HG03175 (cell line): Measurements from ENCODE around the gene ASIC4.

ENCODE experiments used
- ATAC-seq: cut with Tn5 transposase; IDR thresholded peaks from one replicate; pipeline ENCODE4 v1.9.1; 2021; ENCODE audit warnings: mild to moderate bottlenecking, moderate library complexity; ENCODE audit not compliant: unreplicated experiment

Gene ASIC4

DNA sequence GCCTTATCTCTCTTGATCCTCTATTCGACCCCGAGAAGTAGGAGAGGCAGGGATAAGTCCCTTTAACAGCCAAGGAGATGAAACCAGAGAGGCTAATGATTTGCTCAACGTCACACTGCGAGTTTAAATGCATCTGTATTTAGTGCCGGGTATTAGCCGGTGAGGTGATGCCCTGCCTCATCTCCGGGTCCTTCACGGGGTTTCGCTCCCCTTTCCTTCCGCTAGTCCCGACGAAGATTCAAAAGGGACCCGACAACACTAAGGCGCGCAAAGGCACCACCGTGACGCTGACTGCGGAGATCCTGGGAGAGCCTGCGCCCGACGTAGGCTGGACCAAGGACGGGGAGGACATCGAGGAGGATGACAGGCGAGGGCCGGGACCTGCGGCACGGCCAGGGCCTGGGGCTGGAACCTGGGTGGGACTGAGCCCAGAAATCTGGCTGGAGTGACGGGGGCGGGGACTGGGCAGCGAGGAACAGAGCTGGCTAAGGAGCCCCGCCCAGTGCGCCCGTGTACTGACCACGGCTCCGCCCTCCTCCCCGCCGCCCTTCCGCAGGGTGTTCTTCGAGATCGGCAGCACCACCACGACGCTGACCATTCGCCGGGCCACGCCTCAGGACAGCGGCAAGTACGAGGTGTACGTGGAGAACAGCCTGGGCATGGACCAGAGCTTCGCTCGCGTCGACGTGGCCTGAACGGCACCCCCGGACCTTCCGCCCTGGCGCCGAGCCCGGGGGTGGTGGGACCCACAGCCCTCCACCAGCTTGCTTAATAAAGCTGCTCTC, 16.6 kb upstream of the ASIC4 start:
- ATAC-seq, result peak; percentile 11

DNA sequence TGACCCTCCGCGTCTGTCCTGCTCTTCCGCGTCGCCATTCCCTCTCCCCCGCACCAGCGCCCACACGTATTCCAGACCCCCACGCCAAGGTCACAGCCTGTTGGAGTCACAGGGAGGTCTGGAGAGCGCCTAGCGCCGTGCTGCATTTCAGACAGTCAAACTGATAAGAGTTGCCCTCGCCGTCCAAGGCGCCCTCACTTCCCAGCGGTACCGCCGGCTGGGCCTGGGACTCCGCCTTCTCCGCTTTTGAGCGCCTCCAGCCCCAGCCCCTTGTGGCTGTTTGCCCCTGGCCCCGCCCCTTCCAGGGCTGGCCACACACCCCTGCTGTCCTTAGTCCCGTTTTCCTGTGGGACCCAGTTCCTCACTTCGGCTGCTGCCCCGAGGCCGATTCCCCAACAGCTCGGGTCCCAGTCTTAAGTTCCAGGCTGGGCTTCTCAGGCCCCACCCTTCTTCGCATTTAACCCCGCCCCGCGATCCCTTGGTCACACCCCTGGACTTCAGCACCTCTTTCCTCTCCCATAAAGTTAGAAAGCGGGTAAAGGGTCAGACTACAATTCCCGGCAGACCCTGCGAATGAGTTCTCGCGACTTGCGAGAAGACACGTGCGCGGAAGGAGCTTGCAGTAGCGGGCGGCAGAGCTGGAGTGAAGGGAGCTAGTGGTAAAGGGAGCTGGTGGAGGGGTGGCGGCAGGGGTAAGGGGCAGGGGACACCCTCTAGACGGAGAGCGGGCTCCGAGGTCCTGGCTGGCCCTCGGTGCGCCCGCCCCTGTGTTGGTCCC, 15.8 kb upstream of the ASIC4 start, which contains the start of gene GMPPA:
Gene GMPPA, plus strand, starts transcription at position 612 of the 778 bp plus-strand sequence. CDS start 1,085 bp downstream, outside the sequence.
- ATAC-seq, result peak; percentile 95

- ATAC-seq, result no peak
These were observed 15.3 kb upstream of the ASIC4 start for GRCh38 chr2:219499058-219499307.

GRCh38 chr2:219499555-219499954, 14.7 kb upstream of the ASIC4 start:
- no peak for ATAC-seq

DNA sequence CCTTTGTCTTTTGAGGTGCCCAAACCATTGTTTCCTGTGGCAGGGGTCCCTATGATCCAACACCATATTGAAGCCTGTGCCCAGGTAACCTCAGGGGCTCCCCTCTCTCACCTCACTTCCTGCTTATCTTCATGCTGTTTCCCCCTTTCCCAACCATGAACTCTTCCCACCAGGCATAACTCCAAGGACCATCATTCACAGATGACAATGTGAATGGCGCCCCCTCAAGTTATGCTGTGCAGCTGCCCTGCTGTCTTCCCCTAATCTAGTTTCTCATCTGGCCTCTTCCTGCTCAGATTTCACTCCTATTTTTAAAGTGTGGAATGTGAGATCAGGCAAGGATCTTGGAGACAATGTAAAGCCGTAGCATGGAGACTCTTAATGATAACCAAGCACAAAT, 14.1 kb upstream of the ASIC4 start:
- no peak for ATAC-seq

GRCh38 chr2:219501849-219502248, 12.4 kb upstream of the ASIC4 start:
- ATAC-seq, result no peak

GRCh38 chr2:219502618-219503017, 11.7 kb upstream of the ASIC4 start:
- ATAC-seq, result no peak

GRCh38 chr2:219505585-219505984, 8.7 kb upstream of the ASIC4 start:
- ATAC-seq, result no peak

GRCh38 chr2:219506153-219506801, 8.0 kb upstream of the ASIC4 start:
- ATAC-seq, result no peak

GRCh38 chr2:219506802-219507526, 7.3 kb upstream of the ASIC4 start:
- ATAC-seq, result no peak

- no peak for ATAC-seq
These were observed 6.5 kb upstream of the ASIC4 start for GRCh38 chr2:219507581-219508443.

GRCh38 chr2:219508444-219508734, 5.9 kb upstream of the ASIC4 start:
- ATAC-seq, result no peak

DNA sequence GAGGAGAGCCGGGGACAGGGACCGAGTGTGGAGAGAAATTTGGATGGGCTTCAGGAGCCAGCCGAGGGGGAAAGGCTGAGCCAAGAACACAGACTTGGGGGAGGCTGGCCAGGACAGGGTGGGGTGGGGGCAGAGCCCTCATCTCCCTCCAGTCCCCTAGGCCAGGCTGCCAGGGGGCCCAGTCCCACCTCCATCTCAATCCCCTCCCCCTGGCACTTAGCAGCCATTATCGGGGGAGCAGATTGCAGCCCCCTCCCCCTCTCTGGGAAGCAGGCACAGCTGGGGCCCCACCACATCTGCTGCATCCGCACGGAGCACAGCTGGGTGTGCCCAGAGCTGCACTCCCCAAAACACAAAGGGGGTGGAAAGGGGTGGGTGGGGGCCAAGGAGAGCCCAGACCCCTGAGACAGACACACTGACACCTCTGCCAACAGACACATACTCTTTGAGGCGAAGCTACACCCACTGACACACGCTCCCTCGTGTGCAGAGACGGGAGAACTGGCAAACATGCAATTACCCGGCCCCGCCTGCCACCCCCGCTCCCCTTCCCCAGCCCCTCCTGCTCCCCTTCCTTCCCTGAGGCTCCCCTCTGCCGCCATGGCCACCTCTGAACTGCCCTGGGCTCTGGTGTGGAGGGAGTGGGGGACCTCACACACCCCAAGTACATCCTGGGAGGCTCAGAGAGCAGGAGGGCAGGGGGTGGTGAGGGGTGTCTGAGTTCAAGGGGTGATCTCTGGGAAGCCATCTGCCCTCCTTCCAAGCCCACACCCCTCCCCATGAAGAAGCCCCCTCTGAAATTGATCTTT, 5.1 kb upstream of the ASIC4 start:
- ATAC-seq, result peak; percentile 18

DNA sequence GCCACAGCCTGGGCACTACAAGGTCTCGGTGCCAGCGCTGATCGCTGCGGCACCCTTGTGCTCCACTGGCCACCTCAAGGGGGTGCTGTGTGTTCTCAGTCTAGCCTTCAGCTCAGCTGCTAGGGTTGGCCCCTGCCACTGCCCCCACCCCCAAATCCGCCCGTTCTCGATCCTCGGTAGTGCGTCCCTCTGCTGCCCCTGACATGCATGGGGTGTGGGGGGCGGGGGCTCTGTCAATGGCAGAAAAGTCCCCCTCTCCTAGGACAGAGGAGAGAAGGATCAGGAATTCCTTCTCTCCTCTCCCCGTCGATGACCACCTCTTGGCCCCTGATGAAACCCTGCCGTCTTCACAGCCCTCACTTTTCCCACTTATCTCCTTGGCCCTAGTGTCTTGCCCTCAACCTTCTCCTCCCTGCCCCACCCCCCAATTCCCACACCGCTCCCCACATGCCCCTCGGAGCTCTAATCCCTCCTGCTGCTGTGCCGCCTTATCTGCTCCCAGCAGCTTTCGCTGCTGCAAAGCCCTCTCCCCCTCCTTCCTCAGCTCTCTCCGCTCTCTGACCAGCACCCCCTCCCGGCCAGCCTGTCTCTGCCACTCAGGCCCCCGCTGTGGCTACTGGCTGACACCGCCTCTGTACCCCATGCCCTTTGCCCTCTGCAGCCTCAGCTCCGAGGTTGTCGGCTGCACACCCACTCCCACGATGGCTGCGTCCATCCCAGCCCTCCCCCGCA, 4.3 kb upstream of the ASIC4 start:
- ATAC-seq, result peak; percentile 59

DNA sequence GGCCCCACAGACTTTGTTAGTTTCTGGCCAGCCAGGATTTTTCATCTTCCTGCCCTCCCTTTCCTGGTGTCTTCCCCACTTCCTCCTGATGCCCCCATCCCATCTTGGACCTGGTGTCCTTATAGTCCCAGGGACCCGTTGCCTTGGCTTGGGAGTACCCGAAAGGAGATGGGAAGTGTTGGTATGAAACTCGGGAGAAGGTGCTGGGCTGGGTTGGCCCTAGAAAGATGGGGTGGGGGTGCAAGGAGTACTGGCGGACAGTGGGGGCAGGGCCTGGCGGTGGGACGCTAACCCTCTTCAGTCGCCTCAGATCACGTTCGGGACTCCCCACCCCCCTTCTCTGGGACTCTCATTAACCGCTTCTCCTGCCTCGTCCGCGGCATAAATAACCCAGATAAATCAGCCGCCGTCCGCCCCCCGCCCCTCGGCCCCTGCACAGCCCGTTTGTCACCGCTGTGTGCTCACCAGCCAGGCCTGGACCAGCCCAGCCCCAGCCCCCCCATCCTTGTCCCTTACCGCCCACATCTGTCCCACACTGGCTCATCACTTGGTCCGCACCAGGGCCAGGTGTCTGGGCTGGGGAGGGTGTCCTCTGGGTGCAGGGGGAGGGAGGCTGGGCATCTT, 3.7 kb upstream of the ASIC4 start:
- no peak for ATAC-seq

DNA sequence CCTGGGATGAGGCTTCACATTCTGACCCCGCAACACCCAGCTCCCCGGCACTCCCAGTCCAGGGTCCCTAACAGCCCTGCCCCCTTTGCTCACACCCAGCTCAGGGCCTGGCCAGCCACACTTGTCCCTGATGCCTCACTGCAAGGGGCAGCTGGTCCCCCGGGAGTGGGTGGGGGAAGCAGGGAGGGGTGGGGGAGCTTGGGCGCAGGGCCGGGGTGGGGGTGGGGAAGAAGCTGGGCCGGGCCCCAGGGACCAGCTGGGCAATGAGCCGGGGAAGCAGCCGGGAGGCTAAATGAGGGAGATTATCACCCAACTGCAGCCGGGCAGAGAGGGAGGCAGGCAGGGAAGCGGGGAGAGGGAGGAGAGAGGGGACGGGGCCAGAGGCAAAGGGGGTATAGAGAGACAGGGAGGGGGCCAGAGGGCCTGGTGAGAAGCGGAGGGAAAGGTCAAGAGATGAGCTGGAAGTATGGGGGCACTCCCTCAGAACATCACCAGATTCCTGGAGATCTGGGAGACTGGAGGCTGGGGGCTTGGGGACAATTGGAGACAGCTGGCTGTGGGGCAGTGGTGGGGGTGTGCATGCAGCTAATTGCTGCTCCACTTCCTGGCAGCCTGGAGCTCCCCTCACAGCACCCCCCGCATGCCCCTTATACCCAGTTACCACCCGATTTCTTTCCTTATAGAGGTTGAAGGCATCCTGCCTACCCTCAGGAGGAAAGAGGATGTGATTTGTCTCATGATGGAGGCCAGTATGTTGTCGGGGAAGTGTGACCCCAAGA, 2.5 kb upstream of the ASIC4 start:
- ATAC-seq, result no peak

GRCh38 chr2:219512524-219513216, 1.6 kb upstream of the ASIC4 start:
- no peak for ATAC-seq
